KOPT-K1 (cell line): ENCODE results near the gene CAPZB.

Source experiments
- H3K27ac ChIP-seq: fragments of 200-600 bp; sonication (generic); 2 replicates; pipeline ENCODE4 v1.5.1; 2016; ENCODE audit warnings: antibody characterized with exemption, mild to moderate bottlenecking, low read depth, low read length; ENCODE audit not compliant: poor library complexity, severe bottlenecking
- H3K36me3 ChIP-seq: fragments of 200-600 bp; sonication (generic); 2 replicates; pipeline ENCODE4 v1.5.1; 2017; ENCODE audit warnings: antibody characterized with exemption, mild to moderate bottlenecking, low read length, moderate library complexity; ENCODE audit not compliant: insufficient read depth
- H3K9me3 ChIP-seq: fragments of 200-600 bp; sonication (generic); 2 replicates; pipeline ENCODE4 v1.5.1; 2017; ENCODE audit warnings: antibody characterized with exemption, low read length, mild to moderate bottlenecking; ENCODE audit not compliant: insufficient read depth, poor library complexity, severe bottlenecking

Gene CAPZB

DNA sequence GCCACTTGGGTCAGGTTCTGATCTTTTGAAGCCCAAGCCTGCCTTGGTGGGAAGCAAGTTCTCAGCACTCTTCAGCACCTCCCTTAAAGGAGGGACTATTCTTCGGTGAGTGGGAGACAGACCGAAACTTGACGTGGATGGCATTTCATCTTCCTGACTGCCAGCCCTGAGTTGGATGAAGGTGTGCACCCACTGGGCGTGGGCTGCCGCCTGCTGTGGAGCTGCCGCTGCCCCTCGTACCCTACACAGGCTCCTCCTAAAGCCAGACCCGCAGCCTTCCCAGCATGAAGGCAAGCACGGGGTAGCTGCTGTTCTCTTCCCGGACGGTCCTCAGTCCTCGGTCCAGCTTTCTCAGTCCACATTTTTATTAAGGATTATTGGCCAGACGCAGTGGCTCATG, 89.1 kb downstream of the CAPZB start:
- Histone ChIP-seq H3K36me3 (peaks cover 9% of the 10 kb centered on the region; the same call in 1 of the 2 replicates), H3K9me3 (no peaks in the 10 kb centered on the region), H3K27ac (no peak overlapping the region)

GRCh38 chr1:19395678-19396192, 89.6 kb downstream of the CAPZB start:
- H3K9me3 ChIP-seq: no peaks in the 10 kb centered on the region
- peaks cover 7% of the 10 kb centered on the region; the same call in 1 of the 2 replicates for H3K36me3 ChIP-seq
- H3K27ac ChIP-seq: no peak overlapping the region

- Histone ChIP-seq H3K36me3 (peaks cover 7% of the 10 kb centered on the region; the same call in 1 of the 2 replicates), H3K27ac (no peak overlapping the region), H3K9me3 (no peaks in the 10 kb centered on the region)
These were observed 92.3 kb downstream of the CAPZB start for GRCh38 chr1:19393046-19393445.

GRCh38 chr1:19392221-19392620, 93.1 kb downstream of the CAPZB start:
- peak overlapping the region; percentile 76 for H3K27ac ChIP-seq

GRCh38 chr1:19391596-19391981, 93.8 kb downstream of the CAPZB start:
- Histone ChIP-seq H3K9me3 (no peaks in the 10 kb centered on the region), H3K27ac (peak overlapping the region; percentile 76), H3K36me3 (peaks cover 7% of the 10 kb centered on the region; the same call in 1 of the 2 replicates)

More at GRCh38 chr1:19392221-19392620, 93.1 kb downstream of the CAPZB start:
- H3K36me3 ChIP-seq: peaks cover 7% of the 10 kb centered on the region; the same call in 1 of the 2 replicates
- no peaks in the 10 kb centered on the region for H3K9me3 ChIP-seq

GRCh38 chr1:19390901-19391595, 94.3 kb downstream of the CAPZB start:
- H3K27ac ChIP-seq: peak overlapping the region; percentile 76
- no peaks in the 10 kb centered on the region for H3K9me3 ChIP-seq
- H3K36me3 ChIP-seq: peaks cover 7% of the 10 kb centered on the region; the same call in 1 of the 2 replicates

DNA sequence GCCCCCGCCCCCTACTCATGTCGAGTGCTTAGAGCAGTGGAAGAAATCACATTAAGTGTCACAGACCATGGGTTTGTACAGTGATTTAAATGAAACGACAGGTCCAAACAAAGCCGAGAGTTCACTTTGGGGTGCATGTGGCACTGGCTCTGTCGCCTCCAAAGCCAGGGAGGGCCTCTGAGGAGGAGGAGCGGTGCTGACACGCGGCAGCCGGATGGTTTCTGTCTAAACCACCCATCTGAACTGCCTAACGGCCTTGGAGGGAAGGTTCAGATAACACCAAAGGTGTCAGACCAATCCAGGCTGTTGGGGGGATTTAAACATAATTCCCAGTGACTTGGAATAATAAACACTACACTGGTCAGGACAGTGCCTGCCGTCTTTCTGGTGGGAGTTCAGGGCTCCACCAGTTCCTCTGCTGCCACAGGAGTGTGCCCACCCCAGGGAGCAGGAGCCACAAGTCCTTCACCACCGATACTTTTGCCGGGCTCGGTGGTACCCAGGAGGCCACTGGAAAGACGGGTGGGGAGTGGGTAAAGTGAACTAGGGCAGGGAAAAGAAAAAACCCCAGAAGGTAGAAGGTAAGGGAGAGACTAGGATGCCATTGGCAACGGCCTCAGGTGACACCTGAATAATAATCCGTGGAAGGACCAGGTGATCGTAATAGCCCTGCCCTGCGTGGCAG, 95.0 kb downstream of the CAPZB start:
- H3K27ac ChIP-seq: peak overlapping the region; percentile 76
- H3K36me3 ChIP-seq: peaks cover 9% of the 10 kb centered on the region; the same call in 1 of the 2 replicates
- no peaks in the 10 kb centered on the region for H3K9me3 ChIP-seq

GRCh38 chr1:19388980-19389379, 96.4 kb downstream of the CAPZB start:
- no peaks in the 10 kb centered on the region for H3K9me3 ChIP-seq

GRCh38 chr1:19387045-19387467, 98.3 kb downstream of the CAPZB start:
- Histone ChIP-seq H3K36me3 (peaks cover 39% of the 10 kb centered on the region), H3K9me3 (no peaks in the 10 kb centered on the region), H3K27ac (no peak overlapping the region)

More at GRCh38 chr1:19388980-19389379, 96.4 kb downstream of the CAPZB start:
- no peak overlapping the region for H3K27ac ChIP-seq
- H3K36me3 ChIP-seq: peaks cover 22% of the 10 kb centered on the region; the same call in 1 of the 2 replicates

- Histone ChIP-seq H3K9me3 (no peaks in the 10 kb centered on the region), H3K27ac (no peak overlapping the region), H3K36me3 (peaks cover 49% of the 10 kb centered on the region)
These were observed 99.3 kb downstream of the CAPZB start for GRCh38 chr1:19385869-19386591.

DNA sequence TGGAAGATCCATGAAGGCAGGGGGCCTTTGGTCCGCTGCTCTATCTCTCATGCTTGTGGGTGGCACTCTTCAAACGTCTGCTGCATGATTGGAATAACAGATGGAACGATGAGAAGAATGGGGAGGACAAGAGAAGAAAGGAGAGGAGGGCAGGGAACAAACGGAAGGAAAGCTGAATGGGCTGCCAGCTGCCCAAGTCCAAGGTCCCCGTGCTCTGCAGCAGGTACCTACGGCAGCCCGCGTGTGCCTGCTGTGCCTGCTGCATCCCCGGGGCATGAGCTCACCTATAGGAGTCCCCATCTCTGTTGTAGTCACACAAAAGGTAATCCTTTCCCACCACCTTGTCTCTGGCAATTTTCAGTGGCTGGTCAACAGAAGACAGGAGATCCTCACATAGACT, 100.1 kb downstream of the CAPZB start:
- Histone ChIP-seq H3K9me3 (no peaks in the 10 kb centered on the region), H3K27ac (no peak overlapping the region), H3K36me3 (peaks cover 54% of the 10 kb centered on the region)

GRCh38 chr1:19384772-19385187, 100.6 kb downstream of the CAPZB start:
- H3K36me3 ChIP-seq: peaks cover 59% of the 10 kb centered on the region
- H3K9me3 ChIP-seq: no peaks in the 10 kb centered on the region
- no peak overlapping the region for H3K27ac ChIP-seq

GRCh38 chr1:19384113-19384512, 101.2 kb downstream of the CAPZB start:
- Histone ChIP-seq H3K36me3 (peaks cover 65% of the 10 kb centered on the region), H3K27ac (no peak overlapping the region), H3K9me3 (no peaks in the 10 kb centered on the region)

DNA sequence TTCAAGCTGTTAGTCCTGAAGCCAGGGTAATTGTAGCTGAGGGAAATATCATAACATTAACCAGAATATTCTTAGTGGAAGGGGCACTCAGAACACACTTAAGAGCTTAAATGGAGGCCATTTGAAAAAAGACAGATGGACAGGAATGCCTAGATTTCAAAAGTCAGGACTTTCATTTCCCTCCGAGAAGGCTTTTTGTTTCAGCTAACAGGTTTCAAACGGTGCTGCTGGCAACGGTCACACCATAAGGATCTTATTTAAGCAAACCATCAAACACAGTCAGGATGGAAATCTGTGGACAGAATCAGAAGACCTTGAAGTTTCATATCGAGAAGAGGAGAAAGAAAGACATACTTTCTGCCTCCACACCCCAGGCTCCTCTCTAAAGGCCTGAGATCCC, 103.1 kb downstream of the CAPZB start:
- Histone ChIP-seq H3K36me3 (peaks cover 84% of the 10 kb centered on the region), H3K27ac (no peak overlapping the region)

DNA sequence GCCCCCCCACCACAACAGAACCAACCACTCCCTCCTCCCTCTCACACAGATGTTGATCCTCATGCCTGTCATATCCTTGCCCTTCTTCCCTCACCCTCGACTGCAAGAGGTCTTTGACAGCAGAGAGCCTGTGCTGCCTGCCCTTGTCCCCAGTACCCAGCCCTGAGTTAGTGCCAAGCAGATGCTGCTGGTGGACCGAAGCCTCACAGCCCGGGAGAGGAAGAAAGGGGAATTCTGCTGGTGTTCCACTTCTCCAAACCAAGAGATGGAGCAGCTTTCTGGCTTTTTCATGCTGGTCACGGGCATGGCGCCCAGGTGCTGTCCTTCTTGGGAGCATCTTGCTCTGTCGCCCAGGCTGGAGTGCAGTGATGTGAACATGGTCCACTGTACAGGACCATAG, 104.1 kb downstream of the CAPZB start:
- no peak overlapping the region for H3K27ac ChIP-seq
- H3K9me3 ChIP-seq: no peaks in the 10 kb centered on the region
- peaks cover 94% of the 10 kb centered on the region for H3K36me3 ChIP-seq

More for the DNA sequence above, 103.1 kb downstream of the CAPZB start:
- H3K9me3 ChIP-seq: no peaks in the 10 kb centered on the region
